22Rv1 (cell line): ENCODE results near the gene CIAO2B.

Source experiments
- CTCF ChIP-seq: fragments of 450-650 bp; IDR thresholded peaks from 2 replicates; pipeline ENCODE4 v1.5.1; 2017; ENCODE audit warnings: mild to moderate bottlenecking
- ZFX ChIP-seq: fragments of 450-650 bp; IDR thresholded peaks from 2 replicates; pipeline ENCODE4 v1.6.1; 2017; ENCODE audit warnings: antibody characterized with exemption, borderline replicate concordance

- TF ChIP-seq CTCF = no peak
- TF ChIP-seq ZFX = no peak
These were observed 15.8 kb downstream of the CIAO2B start for GRCh38 chr16:66918355-66918754.
